COR-L47 (cell line): ENCODE measurements around the gene OXNAD1.

ENCODE experiments used
- DNase-seq: peaks from one replicate; lab custom pipeline; 2025; lab: John Stamatoyannopoulos, UW

OXNAD1 gene

GRCh38 chr3:16329036-16329825 lies 64.2 kb downstream of the OXNAD1 start:
- DNase-seq: no peak

- peak; percentile 69 for DNase-seq
These were observed 64.8 kb downstream of the OXNAD1 start for GRCh38 chr3:16329826-16330129.

GRCh38 chr3:16330351-16330750 lies 65.3 kb downstream of the OXNAD1 start:
- no peak for DNase-seq

GRCh38 chr3:16331319-16331883 lies 66.4 kb downstream of the OXNAD1 start:
- no peak for DNase-seq

GRCh38 chr3:16332904-16333426 lies 68.0 kb downstream of the OXNAD1 start:
- DNase-seq: no peak

- no peak for DNase-seq
These were observed 69.9 kb downstream of the OXNAD1 start for GRCh38 chr3:16334909-16335308.

- no peak for DNase-seq
These were observed 70.3 kb downstream of the OXNAD1 start for GRCh38 chr3:16335333-16335732.

- no peak for DNase-seq
These were observed 71.0 kb downstream of the OXNAD1 start for GRCh38 chr3:16335772-16336645.

- no peak for DNase-seq
These were observed 71.8 kb downstream of the OXNAD1 start for GRCh38 chr3:16336825-16337224.

- DNase-seq: no peak
These were observed 73.0 kb downstream of the OXNAD1 start for GRCh38 chr3:16337856-16338540.

- no peak for DNase-seq
These were observed 74.0 kb downstream of the OXNAD1 start for GRCh38 chr3:16338999-16339398.

- DNase-seq: no peak
These were observed 78.1 kb downstream of the OXNAD1 start for GRCh38 chr3:16343101-16343500.

- no peak for DNase-seq
These were observed 81.5 kb downstream of the OXNAD1 start for GRCh38 chr3:16346413-16347081.

- DNase-seq: no peak
These were observed 82.5 kb downstream of the OXNAD1 start for GRCh38 chr3:16347548-16347947.

GRCh38 chr3:16349986-16350596 lies 85.1 kb downstream of the OXNAD1 start:
- no peak for DNase-seq

- DNase-seq: no peak
These were observed 85.7 kb downstream of the OXNAD1 start for GRCh38 chr3:16350597-16351318.

- DNase-seq: no peak
These were observed 87.4 kb downstream of the OXNAD1 start for GRCh38 chr3:16352428-16352827.

GRCh38 chr3:16354291-16354690 lies 89.3 kb downstream of the OXNAD1 start:
- DNase-seq: no peak
